Measurements from ENCODE around the gene TIMD4.
"Not testable (repeated sequence)": the region's sequence is repeated elsewhere in the genome, so short reads cannot be mapped to it uniquely, and the experiment has no call there.

The TIMD4 gene

GRCh38 chr5:156927545-156927944 lies 35.5 kb downstream of the TIMD4 start:
- TF ChIP-seq CTCF (IDR thresholded peaks at IDR 0.05; ENCODE audit: borderline replicate concordance, control extremely low read depth, extremely low read depth, insufficient read depth, missing control alignments): no peak
- in situ Hi-C loops (cut with MboI; ENCODE audit: low sequenced_read_pairs, unreplicated experiment): no loop called here
- no peak for DNase-seq (ENCODE audit: low spot score)

DNA sequence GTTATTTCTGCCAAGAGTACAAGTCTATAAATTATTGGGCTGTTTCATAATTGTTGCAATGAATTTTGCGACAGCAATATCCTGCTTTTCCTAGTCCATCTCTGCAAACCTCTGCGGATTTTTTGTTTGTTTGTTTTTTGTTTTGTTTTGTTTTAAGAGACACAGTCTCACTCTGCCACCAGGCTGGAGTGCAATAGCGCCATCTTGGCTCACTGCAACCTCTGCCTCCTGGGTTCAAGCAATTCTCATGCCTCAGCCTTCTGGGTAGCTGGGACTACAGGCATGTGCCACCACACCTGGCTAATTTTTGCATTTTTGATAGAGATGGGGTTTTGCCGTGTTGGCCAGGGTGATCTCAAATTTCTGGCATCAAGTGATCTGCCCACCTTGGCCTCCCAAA lies 37.3 kb downstream of the TIMD4 start:
- DNase-seq (ENCODE audit: low spot score); in situ Hi-C loops (cut with MboI; ENCODE audit: low sequenced_read_pairs, unreplicated experiment): not testable (repeated sequence)

- DNase-seq (ENCODE audit: low spot score): peak; percentile 36
- in situ Hi-C loops (cut with MboI; ENCODE audit: low sequenced_read_pairs, unreplicated experiment): no loop called here
- TF ChIP-seq CTCF (IDR thresholded peaks at IDR 0.05; ENCODE audit: borderline replicate concordance, control extremely low read depth, extremely low read depth, insufficient read depth, missing control alignments): no peak
These were observed 40.7 kb downstream of the TIMD4 start for GRCh38 chr5:156922207-156922792.

GRCh38 chr5:156920861-156921431 lies 42.1 kb downstream of the TIMD4 start:
- no peak for TF ChIP-seq CTCF (IDR thresholded peaks at IDR 0.05; ENCODE audit: borderline replicate concordance, control extremely low read depth, extremely low read depth, insufficient read depth, missing control alignments)
- in situ Hi-C loops (cut with MboI; ENCODE audit: low sequenced_read_pairs, unreplicated experiment): no loop called here
- no peak for DNase-seq (ENCODE audit: low spot score)

GRCh38 chr5:156920042-156920860 lies 42.8 kb downstream of the TIMD4 start:
- in situ Hi-C loops (cut with MboI; ENCODE audit: low sequenced_read_pairs, unreplicated experiment): no loop called here
- no peak for TF ChIP-seq CTCF (IDR thresholded peaks at IDR 0.05; ENCODE audit: borderline replicate concordance, control extremely low read depth, extremely low read depth, insufficient read depth, missing control alignments)
- no peak for DNase-seq (ENCODE audit: low spot score)

- no peak for TF ChIP-seq CTCF (IDR thresholded peaks at IDR 0.05; ENCODE audit: borderline replicate concordance, control extremely low read depth, extremely low read depth, insufficient read depth, missing control alignments)
- DNase-seq (ENCODE audit: low spot score): no peak
- in situ Hi-C loops (cut with MboI; ENCODE audit: low sequenced_read_pairs, unreplicated experiment): no loop called here
These were observed 44.6 kb downstream of the TIMD4 start for GRCh38 chr5:156918311-156918845.

- in situ Hi-C loops (cut with MboI; ENCODE audit: low sequenced_read_pairs, unreplicated experiment): no loop called here
- TF ChIP-seq CTCF (IDR thresholded peaks at IDR 0.05; ENCODE audit: borderline replicate concordance, control extremely low read depth, extremely low read depth, insufficient read depth, missing control alignments): no peak
- no peak for DNase-seq (ENCODE audit: low spot score)
These were observed 48.7 kb downstream of the TIMD4 start for GRCh38 chr5:156914371-156914737.
